ENCODE results near the gene MARCHF4. TPM values are rescaled to one million over a fixed set of nuclear protein-coding genes. Genes with fewer than 3 reads are reported as not detected.

The MARCHF4 gene
- total and polyA plus RNA-seq, 2 of the 4 experiments (the other 2 are of a cell fraction): 2.3 to 12.0 TPM

Small RNAs within 50 kb of the gene (microRNA-seq; reads per million reads assigned to microRNA genes)
- gene RF00019 (ENCODE audit: insufficient read depth, insufficient read length): not detected

Small RNAs within 50 kb of the gene (small RNA-seq; reads per million reads assigned to genes)
- gene RF00019: 0 reads per million in 5 experiments

Other genes with a start within 250 kb of the MARCHF4 start
- 10.8 and 13.6 TPM in 2 replicates for gene SMARCAL1, start 40.0 kb upstream of the MARCHF4 start, total RNA-seq (2012; rRNA removed)
- gene SMARCAL1, start 40.0 kb upstream of the MARCHF4 start, polyA plus RNA-seq (2012; rRNA removed): 21.0 and 21.4 TPM in 2 replicates
- 341 and 804 TPM in 2 replicates for gene RPL37A, start 126.4 kb upstream of the MARCHF4 start, total RNA-seq (2012; rRNA removed)
- gene RPL37A, start 126.4 kb upstream of the MARCHF4 start, polyA plus RNA-seq (2012; rRNA removed): 1,504 and 1,572 TPM in 2 replicates

Measured in IMR-90 (cell line).